ENCODE data around the gene TUBA8. TPM values are rescaled to one million over a fixed set of nuclear protein-coding genes. Genes with fewer than 3 reads are reported as not detected.
"Not testable (repeated sequence)": the region's sequence is repeated elsewhere in the genome, so short reads cannot be mapped to it uniquely, and the experiment has no call there.

The TUBA8 gene
- total and polyA plus RNA-seq, 2 donors = 0.57 to 3.1 TPM

GRCh38 chr22:18165356-18165755 is 54.7 kb downstream of the TUBA8 start:
- not testable (repeated sequence) for H3K9me3 ChIP-seq (ENCODE audit: control insufficient read depth in 2 of 2, insufficient read depth in 1 of 2, low read length in 1 of 2); H3K4me3 ChIP-seq (ENCODE audit: low read length in 2 of 2); H3K27ac ChIP-seq (ENCODE audit: low read depth in 1 of 2, low read length in 1 of 2); H3K27me3 ChIP-seq (ENCODE audit: control insufficient read depth in 2 of 2, insufficient read depth in 1 of 2, low read length in 1 of 2); H3K36me3 ChIP-seq (ENCODE audit: control insufficient read depth in 2 of 2, insufficient read depth in 2 of 2, low read length in 1 of 2); DNase-seq (ENCODE audit: low read depth in 6 of 9, low spot score in 9 of 9); H3K4me1 ChIP-seq (ENCODE audit: control insufficient read depth in 2 of 2, insufficient read depth in 2 of 2, low read length in 2 of 2)
- 93% methylated on average over 2 of the region's 7 CpGs for WGBS

- not testable (repeated sequence) for H3K4me3 ChIP-seq (ENCODE audit: low read length in 2 of 2); DNase-seq (ENCODE audit: low read depth in 6 of 9, low spot score in 9 of 9); H3K4me1 ChIP-seq (ENCODE audit: control insufficient read depth in 2 of 2, insufficient read depth in 2 of 2, low read length in 2 of 2); H3K27me3 ChIP-seq (ENCODE audit: control insufficient read depth in 2 of 2, insufficient read depth in 1 of 2, low read length in 1 of 2); H3K27ac ChIP-seq (ENCODE audit: low read depth in 1 of 2, low read length in 1 of 2); H3K9me3 ChIP-seq (ENCODE audit: control insufficient read depth in 2 of 2, insufficient read depth in 1 of 2, low read length in 1 of 2); H3K36me3 ChIP-seq (ENCODE audit: control insufficient read depth in 2 of 2, insufficient read depth in 2 of 2, low read length in 1 of 2)
- WGBS = 96% methylated on average over 17 of the region's 17 CpGs
Observed at GRCh38 chr22:18170284-18170683, 59.7 kb downstream of the TUBA8 start.

GRCh38 chr22:18172203-18172602 is 61.6 kb downstream of the TUBA8 start:
- not testable (repeated sequence) for H3K4me1 ChIP-seq (ENCODE audit: control insufficient read depth in 2 of 2, insufficient read depth in 2 of 2, low read length in 2 of 2); H3K27me3 ChIP-seq (ENCODE audit: control insufficient read depth in 2 of 2, insufficient read depth in 1 of 2, low read length in 1 of 2); H3K4me3 ChIP-seq (ENCODE audit: low read length in 2 of 2); H3K27ac ChIP-seq (ENCODE audit: low read depth in 1 of 2, low read length in 1 of 2); H3K9me3 ChIP-seq (ENCODE audit: control insufficient read depth in 2 of 2, insufficient read depth in 1 of 2, low read length in 1 of 2); H3K36me3 ChIP-seq (ENCODE audit: control insufficient read depth in 2 of 2, insufficient read depth in 2 of 2, low read length in 1 of 2); DNase-seq (ENCODE audit: low read depth in 6 of 9, low spot score in 9 of 9)
- 92% methylated on average over 3 of the region's 3 CpGs for WGBS

GRCh38 chr22:18172776-18173175 is 62.2 kb downstream of the TUBA8 start:
- 87% methylated on average over 7 of the region's 8 CpGs for WGBS
- not testable (repeated sequence) for H3K4me3 ChIP-seq (ENCODE audit: low read length in 2 of 2); H3K36me3 ChIP-seq (ENCODE audit: control insufficient read depth in 2 of 2, insufficient read depth in 2 of 2, low read length in 1 of 2); H3K9me3 ChIP-seq (ENCODE audit: control insufficient read depth in 2 of 2, insufficient read depth in 1 of 2, low read length in 1 of 2); DNase-seq (ENCODE audit: low read depth in 6 of 9, low spot score in 9 of 9); H3K27ac ChIP-seq (ENCODE audit: low read depth in 1 of 2, low read length in 1 of 2); H3K27me3 ChIP-seq (ENCODE audit: control insufficient read depth in 2 of 2, insufficient read depth in 1 of 2, low read length in 1 of 2); H3K4me1 ChIP-seq (ENCODE audit: control insufficient read depth in 2 of 2, insufficient read depth in 2 of 2, low read length in 2 of 2)

- not testable (repeated sequence) for H3K36me3 ChIP-seq (ENCODE audit: control insufficient read depth in 2 of 2, insufficient read depth in 2 of 2, low read length in 1 of 2); H3K27ac ChIP-seq (ENCODE audit: low read depth in 1 of 2, low read length in 1 of 2); H3K9me3 ChIP-seq (ENCODE audit: control insufficient read depth in 2 of 2, insufficient read depth in 1 of 2, low read length in 1 of 2); H3K4me3 ChIP-seq (ENCODE audit: low read length in 2 of 2); H3K27me3 ChIP-seq (ENCODE audit: control insufficient read depth in 2 of 2, insufficient read depth in 1 of 2, low read length in 1 of 2); H3K4me1 ChIP-seq (ENCODE audit: control insufficient read depth in 2 of 2, insufficient read depth in 2 of 2, low read length in 2 of 2); DNase-seq (ENCODE audit: low read depth in 6 of 9, low spot score in 9 of 9)
- 89% methylated on average over 1 of the region's 2 CpGs for WGBS
Observed at GRCh38 chr22:18173441-18173840, 62.8 kb downstream of the TUBA8 start.

Other genes starting within 250 kb of the TUBA8 start
- gene MICAL3, start 86.2 kb upstream of the TUBA8 start, total RNA-seq = 2.7 TPM
- 4.0 TPM for gene MICAL3, start 86.2 kb upstream of the TUBA8 start, polyA plus RNA-seq
- gene PEX26, start 32.8 kb upstream of the TUBA8 start, total RNA-seq = 10.9 TPM
- gene PEX26, start 32.8 kb upstream of the TUBA8 start, polyA plus RNA-seq = 16.0 TPM
- 22.1 TPM for gene USP18, start 39.4 kb downstream of the TUBA8 start, total RNA-seq
- gene USP18, start 39.4 kb downstream of the TUBA8 start, polyA plus RNA-seq = 12.1 TPM

All from thymus (tissue), 11 donors.